ENCODE measurements around the gene CTXND2.

DNA sequence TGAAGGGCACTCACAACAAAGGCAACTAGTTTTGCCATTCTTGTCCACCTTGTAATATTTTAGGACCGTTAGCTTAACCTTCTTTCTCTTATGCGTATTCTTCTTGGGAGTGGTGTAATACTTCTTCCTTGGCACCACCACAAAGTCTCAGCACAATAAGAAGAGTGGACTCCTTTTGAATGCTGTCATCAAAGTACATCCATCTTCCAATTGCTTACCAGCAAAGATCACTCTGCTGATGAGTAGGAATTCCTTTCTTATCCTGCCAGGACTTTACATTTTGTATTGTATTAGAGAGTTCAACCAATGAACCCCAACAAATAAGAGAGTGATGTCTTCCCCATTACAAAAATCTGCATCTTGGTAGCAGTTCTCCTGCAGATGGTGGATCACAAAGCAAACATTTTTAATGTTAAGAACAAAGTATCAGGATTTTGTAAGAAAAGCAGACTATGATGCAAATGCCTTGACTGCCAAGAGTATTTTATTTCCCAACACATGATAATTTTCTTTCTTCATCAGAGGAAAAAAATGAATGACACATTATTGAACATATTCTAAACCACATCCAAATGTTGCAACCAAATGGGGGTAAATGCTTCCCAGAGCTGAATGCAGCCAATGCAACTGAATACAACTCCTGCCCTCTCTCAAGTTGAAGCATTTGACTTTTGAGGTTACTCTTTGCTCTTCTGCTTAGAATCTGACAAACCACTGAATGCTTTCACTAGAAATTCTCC lies 5.4 kb upstream of the CTXND2 start:
- TF ChIP-seq, protein P1, sequence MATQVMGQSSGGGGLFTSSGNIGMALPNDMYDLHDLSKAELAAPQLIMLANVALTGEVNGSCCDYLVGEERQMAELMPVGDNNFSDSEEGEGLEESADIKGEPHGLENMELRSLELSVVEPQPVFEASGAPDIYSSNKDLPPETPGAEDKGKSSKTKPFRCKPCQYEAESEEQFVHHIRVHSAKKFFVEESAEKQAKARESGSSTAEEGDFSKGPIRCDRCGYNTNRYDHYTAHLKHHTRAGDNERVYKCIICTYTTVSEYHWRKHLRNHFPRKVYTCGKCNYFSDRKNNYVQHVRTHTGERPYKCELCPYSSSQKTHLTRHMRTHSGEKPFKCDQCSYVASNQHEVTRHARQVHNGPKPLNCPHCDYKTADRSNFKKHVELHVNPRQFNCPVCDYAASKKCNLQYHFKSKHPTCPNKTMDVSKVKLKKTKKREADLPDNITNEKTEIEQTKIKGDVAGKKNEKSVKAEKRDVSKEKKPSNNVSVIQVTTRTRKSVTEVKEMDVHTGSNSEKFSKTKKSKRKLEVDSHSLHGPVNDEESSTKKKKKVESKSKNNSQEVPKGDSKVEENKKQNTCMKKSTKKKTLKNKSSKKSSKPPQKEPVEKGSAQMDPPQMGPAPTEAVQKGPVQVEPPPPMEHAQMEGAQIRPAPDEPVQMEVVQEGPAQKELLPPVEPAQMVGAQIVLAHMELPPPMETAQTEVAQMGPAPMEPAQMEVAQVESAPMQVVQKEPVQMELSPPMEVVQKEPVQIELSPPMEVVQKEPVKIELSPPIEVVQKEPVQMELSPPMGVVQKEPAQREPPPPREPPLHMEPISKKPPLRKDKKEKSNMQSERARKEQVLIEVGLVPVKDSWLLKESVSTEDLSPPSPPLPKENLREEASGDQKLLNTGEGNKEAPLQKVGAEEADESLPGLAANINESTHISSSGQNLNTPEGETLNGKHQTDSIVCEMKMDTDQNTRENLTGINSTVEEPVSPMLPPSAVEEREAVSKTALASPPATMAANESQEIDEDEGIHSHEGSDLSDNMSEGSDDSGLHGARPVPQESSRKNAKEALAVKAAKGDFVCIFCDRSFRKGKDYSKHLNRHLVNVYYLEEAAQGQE (IDR thresholded peaks at IDR 0.05; ENCODE audit: insufficient read depth in 1 of 2, low read depth in 2 of 2, low read length in 2 of 2), result no peak
- no peak for TF ChIP-seq TAF1 (IDR thresholded peaks at IDR 0.05; ENCODE audit: borderline replicate concordance, insufficient read depth, low read length)
- TF ChIP-seq FOXP2 (optimal IDR thresholded peaks at IDR 0.05; ENCODE audit: borderline replicate concordance, extremely low read depth, extremely low read length, insufficient read depth), result no peak
- no peak for TF ChIP-seq SIN3A (IDR thresholded peaks at IDR 0.05; ENCODE audit: borderline replicate concordance, insufficient read depth, low read length)
- no peak for TF ChIP-seq POLR2AphosphoS5 (IDR thresholded peaks at IDR 0.05; ENCODE audit: low read depth, low read length)

Measured in PFSK-1 (cell line).